K562 (cell line): ENCODE data around the gene ZFPM1. TPM values are rescaled to one million over a fixed set of nuclear protein-coding genes. Genes with fewer than 3 reads are reported as not detected.

Experiments used
- E2F5 ChIP-seq: sonication (generic); formaldehyde crosslinking; IDR thresholded peaks from 2 replicates; pipeline ENCODE4 v1.8.0; 2022; ENCODE audit warnings: mild to moderate bottlenecking, missing genetic modification reagents
- E2F6 ChIP-seq, 2 experiments: IDR thresholded peaks; 2 replicates each; pipeline ENCODE4 v1.6.1; 2011; ENCODE audit warnings: borderline replicate concordance in 1 of 2, control low read depth in 1 of 2, low read depth in 1 of 2, low read length in 1 of 2, mild to moderate bottlenecking in 1 of 2, mixed read lengths in 1 of 2, moderate library complexity in 1 of 2; ENCODE audit not compliant: insufficient read depth in 1 of 2, insufficient read length in 1 of 2, poor library complexity in 1 of 2, severe bottlenecking in 1 of 2; ENCODE audit errors: extremely low read depth in 1 of 2
- ETS1 ChIP-seq: conservative IDR thresholded peaks from 2 replicates; pipeline ENCODE4 v1.6.1; 2011; ENCODE audit warnings: low read depth, mild to moderate bottlenecking, low read length; ENCODE audit not compliant: control insufficient read depth
- HMG20B ChIP-seq: fragments of 250-450 bp; sonication (Bioruptor Pico); IDR thresholded peaks from 2 replicates; pipeline ENCODE4 v1.5.0; 2021; ENCODE audit warnings: mild to moderate bottlenecking
- HNRNPH1 ChIP-seq: fragments of 200-400 bp; formaldehyde crosslinking; optimal IDR thresholded peaks from 2 replicates; pipeline ENCODE3; 2017; ENCODE audit warnings: low read depth, mild to moderate bottlenecking, low read length, moderate library complexity
- ID3 ChIP-seq, 2 experiments: fragments of 250-450 bp in 1 of 2; fragments of 450-650 bp in 1 of 2; sonication (Bioruptor Pico) in 1 of 2; IDR thresholded peaks; 2 replicates each; pipeline versions ENCODE4 v1.6.1 to v1.8.0; 2016 to 2021; ENCODE audit warnings: mild to moderate bottlenecking in 2 of 2, moderate library complexity in 2 of 2, missing compliant biosample characterization in 1 of 2, missing genetic modification characterization in 1 of 2
- L3MBTL2 ChIP-seq: fragments of 450-650 bp; IDR thresholded peaks from 2 replicates; pipeline ENCODE4 v1.6.1; 2016; ENCODE audit warnings: mild to moderate bottlenecking, moderate library complexity
- MBD1 ChIP-seq: fragments of 250-450 bp; sonication (Bioruptor Pico); IDR thresholded peaks from 2 replicates; pipeline ENCODE4 v1.8.0; 2022; ENCODE audit warnings: inconsistent platforms
- NR2C1 ChIP-seq, 2 experiments: fragments of 450-650 bp; IDR thresholded peaks; 2 replicates each; pipeline ENCODE4 v1.6.1; 2017; ENCODE audit warnings: mild to moderate bottlenecking in 2 of 2, antibody characterized with exemption in 1 of 2, inconsistent platforms in 1 of 2, missing compliant biosample characterization in 1 of 2, missing genetic modification characterization in 1 of 2
- PREB ChIP-seq: sonication (generic); formaldehyde crosslinking; IDR thresholded peaks from 2 replicates; pipeline ENCODE4 v1.8.1; 2023; ENCODE audit warnings: mild to moderate bottlenecking, missing genetic modification reagents
- RAD21 ChIP-seq, 2 experiments: fragments of 250-450 bp in 1 of 2; fragments of 450-650 bp in 1 of 2; sonication (Bioruptor Pico) in 1 of 2; formaldehyde crosslinking in 1 of 2; IDR thresholded peaks in 1 of 2; conservative IDR thresholded peaks in 1 of 2; 2 replicates each; pipeline versions ENCODE4 v1.4.0 to v1.8.0; 2020 to 2022; ENCODE audit warnings: mild to moderate bottlenecking in 2 of 2, moderate library complexity in 1 of 2
- RBM14 ChIP-seq: fragments of 200-400 bp; formaldehyde crosslinking; IDR thresholded peaks from 2 replicates; pipeline ENCODE4 v1.6.1; 2018; ENCODE audit warnings: low read depth, mild to moderate bottlenecking, low read length, moderate library complexity, borderline replicate concordance; ENCODE audit not compliant: insufficient read depth
- SNAPC5 ChIP-seq: fragments of 250-450 bp; sonication (Bioruptor Pico); IDR thresholded peaks from 2 replicates; pipeline ENCODE4 v1.8.0; 2021; ENCODE audit warnings: moderate library complexity, mild to moderate bottlenecking, inconsistent platforms
- SRF ChIP-seq, 2 experiments: fragments of 250-450, 450-650 bp in 1 of 2; sonication (Bioruptor Pico) in 1 of 2; sonication (generic) in 1 of 2; formaldehyde crosslinking; IDR thresholded peaks; 2 replicates each; pipeline versions ENCODE4 v1.5.0 to v1.5.1; 2020 to 2022; ENCODE audit warnings: mild to moderate bottlenecking in 1 of 2, missing genetic modification reagents in 1 of 2
- TOE1 ChIP-seq, 2 experiments: fragments of 450-650 bp in 1 of 2; sonication (generic) in 1 of 2; formaldehyde crosslinking in 1 of 2; IDR thresholded peaks; 2 replicates each; pipeline versions ENCODE4 v1.7.1 to v1.8.0; 2016 to 2022; ENCODE audit warnings: borderline replicate concordance in 2 of 2, mild to moderate bottlenecking in 2 of 2, antibody characterized with exemption in 1 of 2, inconsistent platforms in 1 of 2, low read depth in 1 of 2, missing genetic modification reagents in 1 of 2, moderate library complexity in 1 of 2
- YY1 ChIP-seq, 3 experiments: IDR thresholded peaks; 2 replicates each; pipeline ENCODE4 v1.6.1; 2011; ENCODE audit warnings: low read length in 2 of 3, mild to moderate bottlenecking in 2 of 3, moderate library complexity in 2 of 3, borderline replicate concordance in 1 of 3, control low read depth in 1 of 3, low read depth in 1 of 3; ENCODE audit not compliant: insufficient read depth in 3 of 3, insufficient replicate concordance in 2 of 3, control insufficient read depth in 1 of 3, insufficient read length in 1 of 3; ENCODE audit errors: extremely low read depth in 1 of 3
- polyA plus RNA-seq, 8 experiments: library from polyadenylated mRNA; depleted of rRNA in 4 of 8; stranded (reverse) in 5 of 8; unstranded in 3 of 8; fragments of >200 nt; fragmentation: Nextera tagmentation in 2 of 8; fragmentation: Illumina TruSeq in 1 of 8; extraction: Ambion mirVana in 2 of 8; extraction: Trizol in 1 of 8; gene quantifications; 2 replicates each; pipeline versions ENCODE4 v1.2.1 to v1.2.3, GENCODE V29; 2011 to 2014; ENCODE audit warnings: inconsistent platforms in 1 of 8, missing spikeins in 1 of 8
- total RNA-seq, 7 experiments: library from RNA; depleted of rRNA in 6 of 7; stranded (reverse); fragments of >200 nt in 6 of 7; fragmentation: Illumina TruSeq in 2 of 7; extraction: Trizol in 2 of 7; gene quantifications; 2 replicates each; pipeline versions ENCODE4 v1.2.1 to v1.2.3, GENCODE V29; 2011 to 2021; ENCODE audit warnings: low replicate concordance in 1 of 7

ZFPM1 gene
- total and polyA plus RNA-seq, 9 of the 15 experiments (the other 6 are each of a cell fraction or from before 2014, with no cell fraction given) = 0.03 to 35.9 (median 1.4) TPM

GRCh38 chr16:88569614-88569984, 116.5 kb downstream of the ZFPM1 start (continued):
- TF ChIP-seq RBM14 (no peak), ID3 (CRISPR knock-in tag; IDR thresholded peaks at IDR 0.05) (no peak), ID3 (tag; IDR thresholded peaks at IDR 0.05) (0 out of 2 replicates have a peak, but pooled peaks have one; percentile 3), TOE1 (IDR thresholded peaks at IDR 0.05; ENCODE audit: borderline replicate concordance) (no peak), TOE1 (CRISPR knock-in tag; IDR thresholded peaks at IDR 0.05; ENCODE audit: borderline replicate concordance, low read depth) (0 out of 2 replicates have a peak, but pooled peaks have one; percentile 55), MBD1 (CRISPR knock-in tag) (no peak), E2F6 (IDR thresholded peaks at IDR 0.05; ENCODE audit: borderline replicate concordance in 1 of 2, extremely low read depth in 1 of 2, insufficient read depth in 1 of 2, insufficient read length in 1 of 2, low read depth in 1 of 2, low read length in 1 of 2, poor library complexity in 1 of 2, severe bottlenecking in 1 of 2) (peak in 1 of 2 experiments; percentile 10), SNAPC5 (CRISPR knock-in tag) (no peak), E2F5 (CRISPR knock-in tag) (0 out of 2 replicates have a peak, but pooled peaks have one; percentile 23), NR2C1 (IDR thresholded peaks at IDR 0.05) (no peak), NR2C1 (tag; IDR thresholded peaks at IDR 0.05) (no peak), HNRNPH1 (no peak), HMG20B (CRISPR knock-in tag) (no peak), SRF (CRISPR knock-in tag; IDR thresholded peaks at IDR 0.05) (no peak), RAD21 (CRISPR knock-in tag; conservative IDR thresholded peaks at IDR 0.05 in 1 of 2, IDR thresholded peaks at IDR 0.05 in 1 of 2) (no peak), ETS1 (peak; percentile 69; the same call in 1 of the 2 replicates), L3MBTL2 (peak; percentile 89), PREB (CRISPR knock-in tag) (no peak), YY1 (IDR thresholded peaks at IDR 0.05; ENCODE audit: borderline replicate concordance in 1 of 3, control insufficient read depth in 1 of 3, extremely low read depth in 1 of 3, insufficient read depth in 3 of 3, insufficient read length in 1 of 3, insufficient replicate concordance in 2 of 3, low read depth in 1 of 3, low read length in 2 of 3) (peak in 1 of 3 experiments; percentile 40)
